Raji (cell line): ENCODE results near the gene POLD1.

Experiments used
- POLR2A ChIP-seq: IDR thresholded peaks from 2 replicates; pipeline ENCODE4 v1.6.1; 2011; ENCODE audit warnings: low read depth, low read length, control low read depth; ENCODE audit not compliant: insufficient read depth

POLD1 gene

DNA sequence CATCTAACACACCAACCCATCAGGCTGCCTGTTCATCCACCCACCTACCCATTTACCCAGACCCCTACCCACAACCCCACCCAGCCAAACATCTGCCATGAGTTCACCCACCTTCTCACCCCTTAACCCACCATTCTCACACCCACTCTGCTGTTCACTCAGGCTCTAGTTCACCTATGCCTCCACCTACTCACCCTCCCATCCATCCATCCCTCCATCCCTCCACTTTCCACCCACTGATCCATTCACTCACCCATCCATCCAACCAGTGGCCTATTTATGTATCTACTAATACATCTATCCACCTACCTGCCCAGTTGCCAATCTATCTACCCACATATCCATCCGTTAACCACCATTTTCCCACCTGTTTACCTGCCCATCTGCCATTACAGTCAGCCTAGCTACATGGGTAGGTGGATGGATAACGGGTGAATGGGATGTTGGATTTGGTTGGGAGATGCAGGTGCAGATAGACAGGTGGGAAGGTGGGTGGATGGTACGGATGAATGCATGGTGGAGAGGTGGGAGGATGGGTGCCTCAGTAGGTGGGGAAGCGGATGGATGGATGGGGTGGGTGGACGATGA lies 53.8 kb downstream of the POLD1 start:
- no peak for TF ChIP-seq POLR2A

DNA sequence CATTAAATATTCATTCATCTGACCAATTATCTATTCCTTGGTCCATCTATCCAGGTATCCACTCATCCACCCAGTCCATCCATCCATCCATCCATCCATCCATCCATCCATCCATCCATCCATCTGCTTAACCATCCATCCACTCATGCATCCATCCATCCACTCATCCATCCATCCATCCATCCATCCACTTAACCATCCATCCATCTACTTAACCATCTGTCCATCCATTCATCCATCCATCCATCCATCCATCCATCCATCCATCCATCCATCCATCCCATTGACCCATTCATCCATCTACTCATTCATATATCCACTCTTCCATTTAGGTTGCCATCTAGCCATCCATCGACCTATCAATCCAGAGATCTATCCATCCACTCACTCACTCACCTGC lies 59.9 kb downstream of the POLD1 start:
- TF ChIP-seq POLR2A = no peak

DNA sequence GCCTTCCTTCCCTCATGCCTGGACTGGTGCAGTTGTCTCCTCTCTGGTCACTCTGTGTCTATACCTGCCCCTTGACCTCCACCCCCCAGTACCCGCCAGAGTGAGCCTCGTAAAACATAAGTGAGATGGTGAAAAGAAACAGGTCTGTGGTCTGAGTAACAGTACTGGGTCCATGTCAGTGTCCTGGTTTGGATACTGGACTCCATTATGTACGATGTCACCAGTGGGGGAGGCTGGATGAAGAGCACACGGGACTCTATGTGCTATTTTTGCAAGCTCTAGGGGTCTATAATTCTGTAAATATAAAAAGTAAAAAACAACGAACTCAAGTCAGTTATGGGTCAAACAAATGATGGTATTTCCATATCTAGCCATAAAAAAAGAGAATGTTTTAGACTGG lies 62.9 kb downstream of the POLD1 start:
- TF ChIP-seq POLR2A = no peak

DNA sequence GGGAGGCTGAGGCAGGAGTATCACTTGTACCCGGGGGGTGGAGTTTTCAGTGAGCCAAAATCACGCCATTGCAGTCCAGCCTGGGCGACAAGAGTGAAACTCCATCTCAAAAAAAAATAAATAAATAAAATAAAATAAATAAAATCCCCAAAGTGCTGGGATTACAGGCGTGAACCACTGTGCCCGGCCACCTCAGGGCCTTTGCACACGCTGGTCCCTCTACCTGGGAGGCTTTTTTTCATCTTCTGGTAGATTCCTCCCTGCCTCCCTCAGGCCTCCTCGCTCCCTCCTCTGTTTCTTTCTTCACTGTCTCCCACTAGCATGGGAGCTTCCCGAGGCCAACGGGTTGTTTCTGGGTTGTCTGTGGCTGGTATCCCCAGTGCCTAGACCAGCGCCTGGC lies 63.6 kb downstream of the POLD1 start:
- no peak for TF ChIP-seq POLR2A

DNA sequence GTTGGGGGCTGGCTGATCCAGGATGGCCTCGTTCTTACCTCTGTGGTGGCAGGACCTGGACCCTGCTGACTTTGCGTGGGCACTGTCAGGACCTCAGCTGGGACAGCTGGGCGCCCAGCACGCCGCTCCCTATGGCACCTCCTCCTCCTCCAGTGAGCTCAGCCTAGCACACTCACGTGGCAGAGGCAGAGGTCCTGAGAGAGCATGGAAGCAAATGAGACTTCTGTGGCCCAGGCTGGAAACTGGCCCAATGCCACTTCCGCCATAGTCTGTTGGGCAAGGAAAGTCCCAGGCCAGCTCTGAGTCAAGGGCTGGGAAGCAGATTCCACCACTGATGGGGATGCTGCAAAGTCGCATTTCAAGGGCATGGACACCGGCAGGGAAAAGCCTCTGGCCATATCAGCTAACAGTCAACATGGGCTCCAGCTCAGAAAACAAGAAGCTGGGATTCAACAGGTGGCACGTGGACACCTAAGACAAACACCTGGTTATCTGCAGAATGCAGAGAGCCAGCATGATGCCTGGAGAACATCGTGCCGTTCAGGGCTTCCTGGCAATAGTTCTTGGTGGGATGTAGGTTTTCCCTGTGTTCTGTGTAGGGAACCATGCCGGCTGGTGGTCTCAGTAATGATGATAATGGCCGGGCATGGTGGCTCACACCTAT lies 65.2 kb downstream of the POLD1 start:
- TF ChIP-seq POLR2A = no peak

DNA sequence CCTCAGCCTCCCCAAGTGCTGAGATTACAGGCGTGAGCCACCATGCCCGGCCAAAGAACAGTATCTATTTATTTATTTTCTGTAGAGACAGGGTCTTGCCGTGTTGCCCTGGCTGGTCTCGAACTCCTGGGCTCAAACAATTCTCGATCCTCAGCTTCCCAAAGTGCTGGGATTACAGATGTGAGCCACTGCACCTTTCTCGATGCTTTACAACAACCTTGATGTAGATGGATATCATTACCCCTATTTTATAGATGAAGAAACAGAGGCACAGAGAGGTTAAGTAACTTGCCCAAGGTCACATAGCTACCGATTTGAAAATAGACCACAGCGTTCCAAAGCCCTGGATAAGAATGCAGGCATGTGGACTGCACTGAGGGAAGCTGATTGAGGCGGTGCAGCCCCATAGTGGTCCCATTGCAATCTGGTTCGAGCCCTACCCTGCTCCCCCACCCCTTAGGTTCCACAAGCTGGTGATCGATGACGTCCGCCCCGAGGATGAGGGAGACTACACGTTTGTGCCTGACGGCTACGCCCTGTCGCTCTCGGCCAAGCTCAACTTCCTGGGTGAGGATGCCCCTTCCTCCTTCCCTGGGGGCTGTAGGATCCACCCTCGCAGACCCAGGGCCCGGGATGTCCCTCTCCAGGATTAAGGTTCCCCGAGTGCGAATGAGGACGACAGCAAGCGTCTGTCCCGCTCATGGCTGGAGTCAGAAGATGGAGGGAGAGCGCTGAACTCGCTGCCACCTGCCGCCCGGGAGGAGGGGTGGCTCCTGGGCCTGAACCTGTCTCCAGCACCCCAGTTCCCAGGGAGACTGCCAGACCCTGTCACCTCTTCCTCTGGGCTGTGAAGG lies 66.4 kb downstream of the POLD1 start:
- TF ChIP-seq POLR2A = no peak

DNA sequence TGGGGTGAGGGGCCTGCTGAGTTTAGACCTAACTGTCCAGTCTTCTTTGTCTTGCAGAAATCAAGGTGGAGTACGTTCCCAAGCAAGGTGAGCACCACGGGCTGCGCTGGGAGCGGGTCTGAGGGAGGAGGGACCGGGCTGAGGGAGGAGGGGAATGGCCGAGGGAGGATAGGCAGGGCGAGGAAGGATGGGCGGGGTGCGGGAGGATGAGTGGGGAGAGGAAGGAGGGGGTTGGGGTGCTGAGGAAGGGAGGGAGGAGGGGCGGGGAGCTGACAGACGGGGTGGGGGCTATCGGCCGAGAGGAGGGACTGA lies 67.0 kb downstream of the POLD1 start:
- TF ChIP-seq POLR2A = no peak

DNA sequence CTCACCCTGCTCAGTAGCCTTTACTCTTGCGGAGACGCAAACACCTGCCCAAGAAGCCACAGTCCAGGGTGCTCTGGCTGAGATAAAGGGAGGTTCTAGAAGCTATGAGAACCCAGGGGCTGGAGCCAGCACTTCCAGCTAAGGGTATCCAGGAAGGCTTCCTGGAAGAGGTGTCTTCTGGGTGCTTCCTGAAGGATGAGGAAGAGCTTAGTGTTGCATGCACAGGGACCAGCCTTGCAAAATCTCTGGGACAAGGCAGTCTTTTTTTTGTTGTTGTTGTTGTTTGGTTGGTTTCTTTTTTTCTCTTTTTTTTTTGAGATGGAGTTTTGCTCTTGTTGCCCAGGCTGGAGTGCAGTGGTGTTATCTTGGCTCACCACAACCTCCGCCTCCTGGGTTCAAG lies 69.1 kb downstream of the POLD1 start:
- TF ChIP-seq POLR2A = no peak

DNA sequence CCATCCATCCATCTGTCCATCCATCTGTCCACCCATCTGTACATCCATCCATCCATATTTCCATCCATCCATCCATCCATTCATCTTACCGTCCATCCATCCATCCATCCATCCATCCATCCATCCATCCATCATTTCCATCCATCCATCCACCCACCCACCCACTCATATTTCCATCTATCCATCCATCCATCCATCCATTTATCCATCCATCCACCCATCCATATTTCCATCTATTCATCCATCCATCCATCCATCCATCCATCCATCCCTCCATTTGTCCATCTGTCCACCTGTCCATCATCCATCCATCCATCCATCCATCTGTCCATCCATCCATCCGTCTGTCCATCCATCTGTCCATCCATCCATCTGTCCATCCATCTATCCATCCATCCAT lies 71.8 kb downstream of the POLD1 start:
- TF ChIP-seq POLR2A = no peak

DNA sequence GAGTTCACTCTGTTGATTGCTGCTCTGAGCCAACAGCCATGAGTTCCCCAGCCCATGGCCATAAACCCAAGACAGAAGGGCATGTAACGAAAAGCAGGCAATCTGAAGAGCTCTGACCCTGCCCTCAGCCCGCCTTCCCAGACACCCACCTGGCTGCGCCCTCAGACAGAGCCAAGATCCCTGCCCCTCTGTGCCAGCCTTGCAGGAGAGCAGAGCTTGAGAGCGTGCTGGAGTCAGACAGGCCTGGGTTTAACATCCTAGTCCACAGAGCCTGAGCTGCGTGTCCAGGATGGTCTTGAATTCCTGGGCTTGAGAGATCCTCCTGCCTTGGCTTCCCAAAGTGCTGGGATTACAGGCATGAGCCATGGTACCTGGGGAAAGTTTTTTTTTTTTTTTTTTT lies 73.2 kb downstream of the POLD1 start:
- no peak for TF ChIP-seq POLR2A

DNA sequence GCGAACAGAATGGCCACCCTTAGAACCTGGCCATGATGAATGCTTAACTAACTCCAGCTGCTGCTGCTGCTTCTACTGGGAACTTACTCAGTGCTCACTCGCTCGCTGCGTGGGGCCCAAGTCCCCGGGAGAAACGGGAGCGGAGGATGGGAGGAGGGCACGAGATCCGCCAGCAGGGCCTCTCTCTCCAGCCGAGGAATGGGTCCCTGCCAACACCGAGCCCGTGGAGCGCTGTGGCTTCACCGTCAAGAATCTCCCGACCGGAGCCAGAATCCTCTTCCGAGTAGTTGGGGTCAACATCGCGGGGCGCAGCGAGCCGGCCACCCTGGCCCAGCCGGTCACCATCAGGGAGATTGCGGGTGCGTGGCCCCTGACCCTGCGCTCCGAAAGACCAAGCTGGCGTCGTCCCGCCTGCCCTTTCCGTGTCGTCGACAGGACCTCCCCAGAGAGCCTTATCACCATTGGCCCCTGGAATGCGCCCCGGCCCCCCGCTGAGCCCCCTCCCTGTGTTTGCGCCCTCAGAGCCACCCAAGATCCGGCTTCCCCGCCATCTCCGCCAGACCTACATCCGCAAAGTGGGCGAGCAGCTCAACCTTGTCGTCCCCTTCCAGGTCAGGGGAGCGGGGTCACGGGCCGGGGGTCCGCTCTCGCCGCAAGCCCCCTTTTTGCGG lies 74.4 kb downstream of the POLD1 start:
- TF ChIP-seq POLR2A = no peak

DNA sequence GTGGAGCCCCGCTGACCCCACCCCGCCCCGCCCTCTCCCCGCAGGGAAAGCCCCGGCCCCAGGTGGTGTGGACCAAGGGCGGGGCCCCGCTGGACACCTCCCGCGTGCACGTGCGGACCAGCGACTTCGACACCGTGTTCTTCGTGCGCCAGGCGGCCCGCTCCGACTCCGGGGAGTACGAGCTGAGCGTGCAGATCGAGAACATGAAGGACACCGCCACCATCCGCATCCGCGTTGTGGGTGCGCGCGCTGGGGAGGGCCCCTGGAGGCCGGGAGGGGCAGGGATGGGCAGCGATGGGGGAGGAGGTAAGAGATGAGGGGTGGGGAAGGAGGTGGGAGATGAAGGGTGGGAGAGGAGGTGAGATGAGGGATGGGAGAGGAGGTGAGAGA lies 74.9 kb downstream of the POLD1 start:
- no peak for TF ChIP-seq POLR2A

DNA sequence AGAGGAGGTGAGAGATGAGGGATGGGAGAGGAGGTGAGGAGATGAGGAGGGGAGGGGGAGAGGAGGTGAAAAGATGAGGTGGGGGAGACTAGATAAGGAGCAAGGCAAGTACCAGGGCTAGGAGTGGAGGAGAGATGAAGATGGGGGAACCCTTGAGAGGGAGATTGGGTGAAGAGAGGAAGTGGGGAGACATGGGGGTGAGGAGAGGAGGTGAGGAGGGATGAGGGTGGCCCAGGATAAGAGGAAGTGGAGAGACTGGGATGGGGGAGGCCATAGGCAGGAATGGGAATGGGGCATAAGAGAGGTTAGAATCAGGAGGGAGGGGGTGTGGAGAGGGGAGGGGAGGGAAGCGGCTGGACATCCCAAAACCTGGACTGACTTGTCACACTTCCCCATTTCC lies 75.5 kb downstream of the POLD1 start:
- no peak for TF ChIP-seq POLR2A

DNA sequence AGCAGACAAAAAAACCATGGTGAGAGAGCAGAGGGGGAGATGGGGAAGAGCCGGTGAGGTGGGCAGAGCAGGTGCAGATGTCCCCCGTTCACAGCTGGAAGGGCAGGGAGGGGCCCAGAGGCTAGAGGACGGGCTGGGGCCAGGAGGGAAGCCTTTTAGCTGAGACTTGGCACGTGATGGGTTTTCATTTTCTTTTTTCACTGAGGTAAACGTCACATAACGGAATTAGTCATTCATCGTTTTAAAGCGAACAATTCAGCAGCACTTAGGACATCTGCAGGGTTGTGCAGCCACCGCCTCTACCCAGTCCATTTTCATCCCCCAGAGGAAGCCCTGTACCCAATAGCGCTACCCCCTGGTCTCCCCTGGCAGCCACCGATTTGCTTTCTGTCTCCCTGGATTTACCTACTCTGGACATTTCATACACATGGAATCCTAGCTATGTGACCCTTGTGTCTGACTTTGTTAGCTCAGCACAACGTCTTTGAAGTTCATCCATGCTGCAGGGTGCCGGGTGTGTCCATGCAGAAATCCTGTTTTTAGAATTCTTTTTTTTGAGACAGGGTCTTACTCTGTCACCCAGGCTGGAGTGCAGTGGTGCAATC lies 76.1 kb downstream of the POLD1 start:
- TF ChIP-seq POLR2A = peak; percentile 22; the same call in 1 of the 2 replicates
